Karpas-422 (cell line): ENCODE measurements around the gene DNALI1. TPM values are rescaled to one million over a fixed set of nuclear protein-coding genes. Genes with fewer than 3 reads are reported as not detected.
"Not testable (repeated sequence)": the region's sequence is repeated elsewhere in the genome, so short reads cannot be mapped to it uniquely, and the experiment has no call there.

ENCODE experiments used
- DNase-seq: peaks from one replicate; pipeline ENCODE4 v3.0.0-alpha.2; 2015
- H2AFZ ChIP-seq: fragments of 200-600 bp; sonication (generic); 2 replicates; pipeline ENCODE4 v1.6.1; 2014; ENCODE audit warnings: antibody characterized with exemption, low read length, mixed read lengths
- H3K27ac ChIP-seq: fragments of 200-600 bp; sonication (generic); 2 replicates; pipeline ENCODE4 v1.5.1; 2014; ENCODE audit warnings: mild to moderate bottlenecking, low read length, moderate library complexity
- H3K27me3 ChIP-seq: fragments of 200-600 bp; sonication (generic); 2 replicates; pipeline ENCODE4 v1.6.1; 2014; ENCODE audit warnings: low read length, mixed read lengths
- H3K36me3 ChIP-seq: fragments of 200-600 bp; sonication (generic); 2 replicates; pipeline ENCODE4 v1.6.1; 2014; ENCODE audit warnings: low read length, mixed read lengths; ENCODE audit not compliant: insufficient read depth
- H3K4me1 ChIP-seq: fragments of 200-600 bp; sonication (generic); 2 replicates; pipeline ENCODE4 v1.6.1; 2014; ENCODE audit warnings: mild to moderate bottlenecking, low read length, mixed read lengths
- H3K4me2 ChIP-seq: fragments of 200-600 bp; sonication (generic); 2 replicates; pipeline ENCODE4 v1.6.1; 2014; ENCODE audit warnings: low read length, low read depth, mild to moderate bottlenecking; ENCODE audit not compliant: poor library complexity, severe bottlenecking
- H3K4me3 ChIP-seq: fragments of 200-600 bp; sonication (generic); 2 replicates; pipeline ENCODE4 v1.5.1; 2014; ENCODE audit warnings: mild to moderate bottlenecking, antibody characterized with exemption, low read length, mixed read lengths
- H3K79me2 ChIP-seq: fragments of 200-600 bp; sonication (generic); 2 replicates; pipeline ENCODE4 v1.6.1; 2014; ENCODE audit warnings: mild to moderate bottlenecking, low read length, mixed read lengths
- H3K9ac ChIP-seq: fragments of 200-600 bp; sonication (generic); 2 replicates; pipeline ENCODE4 v1.6.0; 2014; ENCODE audit warnings: low read length
- H3K9me2 ChIP-seq: fragments of 200-600 bp; sonication (generic), shearing (Covaris generic); replicated peaks from 2 replicates; pipeline ENCODE4 v1.6.0; 2014; ENCODE audit warnings: mild to moderate bottlenecking, low read length, moderate library complexity; ENCODE audit not compliant: insufficient read depth
- H3K9me3 ChIP-seq: fragments of 300-700, 200-600 bp; sonication (generic); 2 replicates; pipeline ENCODE4 v1.6.1; 2014; ENCODE audit warnings: low read length, mixed read lengths
- H4K20me1 ChIP-seq: fragments of 200-600 bp; sonication (generic); 2 replicates; pipeline ENCODE4 v1.6.1; 2014; ENCODE audit warnings: mild to moderate bottlenecking, antibody characterized with exemption, low read length, low read depth; ENCODE audit not compliant: insufficient read depth
- total RNA-seq: library from RNA; depleted of rRNA; stranded (reverse); fragments of >200 nt; shearing (Covaris generic); gene quantifications from 2 replicates; pipeline ENCODE4 v1.2.3, GENCODE V29; 2014; ENCODE audit warnings: low replicate concordance

The DNALI1 gene
- total RNA-seq, 1 experiment from 2014 or later, result not detected

- Histone ChIP-seq H3K27me3 (no peaks in the 10 kb centered on the region), H2AFZ (no peak overlapping the region), H3K9ac (no peak overlapping the region), H3K4me2 (no peak overlapping the region), H3K4me1 (no peaks in the 10 kb centered on the region), H3K79me2 (0 out of 2 replicates have a peak, but pooled peaks cover 5% of the 10 kb centered on the region), H4K20me1 (0 out of 2 replicates have a peak, but pooled peaks cover 5% of the 10 kb centered on the region), H3K9me2 (no peaks in the 10 kb centered on the region), H3K36me3 (peaks cover 68% of the 10 kb centered on the region), H3K9me3 (no peaks in the 10 kb centered on the region), H3K4me3 (no peak overlapping the region), H3K27ac (no peak overlapping the region)
- DNase-seq, result no peak
These were observed 18.2 kb downstream of the DNALI1 start for GRCh38 chr1:37574834-37575480.

- Histone ChIP-seq H3K4me3 (no peak overlapping the region), H4K20me1 (0 out of 2 replicates have a peak, but pooled peaks cover 5% of the 10 kb centered on the region), H3K4me2 (no peak overlapping the region), H2AFZ (no peak overlapping the region), H3K27me3 (no peaks in the 10 kb centered on the region), H3K36me3 (peaks cover 71% of the 10 kb centered on the region), H3K27ac (no peak overlapping the region), H3K9ac (no peak overlapping the region), H3K4me1 (no peaks in the 10 kb centered on the region), H3K9me2 (no peaks in the 10 kb centered on the region), H3K9me3 (no peaks in the 10 kb centered on the region), H3K79me2 (peaks cover 12% of the 10 kb centered on the region; the same call in 1 of the 2 replicates)
- DNase-seq, result no peak
These were observed 19.0 kb downstream of the DNALI1 start for GRCh38 chr1:37575692-37576091.

- Histone ChIP-seq H3K79me2 (peaks cover 38% of the 10 kb centered on the region), H3K36me3 (peaks cover 69% of the 10 kb centered on the region)
- not testable (repeated sequence) for H3K9me3 ChIP-seq, H3K27ac ChIP-seq, H3K4me3 ChIP-seq, H3K9ac ChIP-seq, DNase-seq, H3K4me1 ChIP-seq, H3K4me2 ChIP-seq, H2AFZ ChIP-seq, H4K20me1 ChIP-seq, H3K9me2 ChIP-seq, H3K27me3 ChIP-seq
These were observed 27.8 kb downstream of the DNALI1 start for GRCh38 chr1:37584544-37584943.

- H3K27ac ChIP-seq, result no peak overlapping the region
- H3K79me2 ChIP-seq, result peaks cover 56% of the 10 kb centered on the region
- H3K9me2 ChIP-seq, result no peaks in the 10 kb centered on the region
- H3K9ac ChIP-seq, result no peak overlapping the region
- peaks cover 68% of the 10 kb centered on the region; the same call in 1 of the 2 replicates for H3K36me3 ChIP-seq
- no peaks in the 10 kb centered on the region for H3K27me3 ChIP-seq
- H3K4me1 ChIP-seq, result peaks cover 1% of the 10 kb centered on the region; the same call in 1 of the 2 replicates
- H4K20me1 ChIP-seq, result peaks cover 14% of the 10 kb centered on the region
- no peak overlapping the region for H2AFZ ChIP-seq
- no peak overlapping the region for H3K4me3 ChIP-seq
- no peak overlapping the region for H3K4me2 ChIP-seq
- no peaks in the 10 kb centered on the region for H3K9me3 ChIP-seq
- DNase-seq, result no peak
These were observed 32.2 kb downstream of the DNALI1 start for GRCh38 chr1:37588939-37589338.

- Histone ChIP-seq H3K9me3 (no peaks in the 10 kb centered on the region), H3K9me2 (no peaks in the 10 kb centered on the region), H4K20me1 (peaks cover 29% of the 10 kb centered on the region), H3K4me1 (peaks cover 19% of the 10 kb centered on the region), H3K36me3 (peaks cover 37% of the 10 kb centered on the region; the same call in 1 of the 2 replicates), H3K27ac (no peak overlapping the region), H2AFZ (no peak overlapping the region), H3K27me3 (no peaks in the 10 kb centered on the region), H3K9ac (no peak overlapping the region), H3K79me2 (peaks cover 58% of the 10 kb centered on the region), H3K4me3 (0 out of 2 replicates have a peak overlapping the region, but pooled peaks have one; percentile 94), H3K4me2 (peak overlapping the region; percentile 89)
- no peak for DNase-seq
These were observed 37.0 kb downstream of the DNALI1 start for GRCh38 chr1:37593726-37594125.

- peaks cover 29% of the 10 kb centered on the region for H4K20me1 ChIP-seq
- peak; percentile 99 for DNase-seq
- no peaks in the 10 kb centered on the region for H3K27me3 ChIP-seq
These were observed 38.9 kb downstream of the DNALI1 start, which contains the start of gene GNL2 for GRCh38 chr1:37595440-37596181. TSS of gene GNL2 (minus strand) at chr1:37595937. CDS start at chr1:37595822, 115 bp downstream.

DNA sequence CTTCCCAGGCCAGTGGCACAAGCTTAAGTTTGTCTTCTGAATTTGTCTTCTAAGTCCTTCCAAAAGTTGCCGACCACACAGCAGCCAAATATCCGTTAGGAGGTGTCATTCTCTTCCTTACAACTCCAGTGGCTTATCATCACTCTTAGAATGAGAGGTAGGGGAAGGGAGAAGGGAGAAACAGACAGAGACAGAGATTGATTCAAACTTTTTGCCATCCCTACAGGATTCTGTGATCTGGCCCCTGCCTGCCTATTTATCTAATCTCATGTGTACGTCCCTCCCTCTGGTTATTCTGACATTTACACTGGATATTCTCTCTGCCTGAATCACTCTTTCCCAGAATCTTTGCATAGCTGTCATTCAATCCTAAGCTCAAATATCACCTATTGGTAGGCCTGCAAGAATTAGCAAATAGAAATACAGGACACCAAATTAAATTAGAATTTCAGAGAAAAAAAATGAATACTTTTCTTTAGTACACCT is 39.5 kb downstream of the DNALI1 start:
- H3K4me3 ChIP-seq, result peak overlapping the region; percentile 94
- no peaks in the 10 kb centered on the region for H3K9me3 ChIP-seq
- no peak for DNase-seq
- peaks cover 22% of the 10 kb centered on the region; the same call in 1 of the 2 replicates for H3K36me3 ChIP-seq
- H3K4me2 ChIP-seq, result peak overlapping the region; percentile 89
- H3K9ac ChIP-seq, result peak overlapping the region; percentile 87
- no peak overlapping the region for H3K27ac ChIP-seq
- H2AFZ ChIP-seq, result peak overlapping the region; percentile 89
- H3K27me3 ChIP-seq, result no peaks in the 10 kb centered on the region
- H3K79me2 ChIP-seq, result peaks cover 40% of the 10 kb centered on the region
- H3K4me1 ChIP-seq, result peaks cover 19% of the 10 kb centered on the region
- H3K9me2 ChIP-seq, result no peaks in the 10 kb centered on the region
- H4K20me1 ChIP-seq, result peaks cover 29% of the 10 kb centered on the region

More at GRCh38 chr1:37595440-37596181, 38.9 kb downstream of the DNALI1 start, which contains the start of gene GNL2:
- H3K4me3 ChIP-seq, result peak within 1 kb of the TSS; percentile 94
- H3K9me2 ChIP-seq, result no peaks in the 10 kb centered on the region
- peaks cover 28% of the 10 kb centered on the region; the same call in 1 of the 2 replicates for H3K36me3 ChIP-seq
- peaks cover 19% of the 10 kb centered on the region for H3K4me1 ChIP-seq
- H3K9ac ChIP-seq, result peak within 1 kb of the TSS; percentile 87
- no peaks in the 10 kb centered on the region for H3K9me3 ChIP-seq
- H3K27ac ChIP-seq, result no peak within 1 kb of the TSS; the same call in 1 of the 2 replicates
- peak within 1 kb of the TSS; percentile 89 for H3K4me2 ChIP-seq
- H3K79me2 ChIP-seq, result peaks cover 46% of the 10 kb centered on the region
- H2AFZ ChIP-seq, result peak within 1 kb of the TSS; percentile 89

DNA sequence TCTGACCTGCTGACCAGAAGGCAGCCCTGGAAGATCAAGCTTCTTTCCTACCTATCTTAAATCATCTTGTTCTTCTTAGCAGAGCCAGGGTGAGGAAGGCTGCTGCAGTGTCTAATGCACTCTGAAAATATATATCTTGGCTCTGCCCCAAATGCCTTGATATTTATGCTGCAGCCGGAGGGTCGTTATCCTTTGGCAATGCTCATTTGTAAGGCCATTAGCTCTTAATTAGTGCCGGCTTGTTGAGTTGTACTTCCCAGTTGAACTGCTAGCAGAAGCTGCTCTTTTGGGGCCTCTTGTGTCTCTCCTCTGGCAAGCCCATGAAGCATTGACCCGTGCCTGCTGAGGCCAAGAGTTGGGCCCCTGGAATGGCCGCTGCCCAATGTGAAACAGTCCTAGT is 43.2 kb downstream of the DNALI1 start:
- no peaks in the 10 kb centered on the region for H3K27me3 ChIP-seq
- H3K9me3 ChIP-seq, result no peaks in the 10 kb centered on the region
- H3K9ac ChIP-seq, result no peak overlapping the region

More for the DNA sequence above, 43.2 kb downstream of the DNALI1 start:
- H3K4me3 ChIP-seq, result no peak overlapping the region
- peaks cover 11% of the 10 kb centered on the region for H3K4me1 ChIP-seq
- peaks cover 8% of the 10 kb centered on the region for H3K79me2 ChIP-seq
- no peaks in the 10 kb centered on the region for H3K36me3 ChIP-seq
- H3K27ac ChIP-seq, result no peak overlapping the region
- H4K20me1 ChIP-seq, result peaks cover 6% of the 10 kb centered on the region; the same call in 1 of the 2 replicates
- no peak overlapping the region for H2AFZ ChIP-seq
- no peak for DNase-seq
- H3K4me2 ChIP-seq, result no peak overlapping the region
- no peaks in the 10 kb centered on the region for H3K9me2 ChIP-seq
